Muscle layer of duodenum (tissue), 2 donors: ENCODE data around the gene SCUBE2.

Experiments
- H3K27ac ChIP-seq: one replicate; pipeline ENCODE4 v1.7.0; 2013; ENCODE audit warnings: mild to moderate bottlenecking, low read length
- H3K27me3 ChIP-seq: one replicate; pipeline ENCODE4 v1.7.0; 2013; ENCODE audit warnings: low read depth, mild to moderate bottlenecking, control low read depth, low read length
- H3K36me3 ChIP-seq, 2 donors: one replicate each; pipeline ENCODE4 v1.7.0; 2013; ENCODE audit warnings: low read length in 2 of 2, control low read depth in 1 of 2, mild to moderate bottlenecking in 1 of 2; ENCODE audit not compliant: insufficient read depth in 2 of 2, control insufficient read depth in 1 of 2
- H3K4me1 ChIP-seq, 2 donors: one replicate each; pipeline ENCODE4 v1.7.0; 2013; ENCODE audit warnings: low read length in 2 of 2, mild to moderate bottlenecking in 2 of 2, control low read depth in 1 of 2, moderate library complexity in 1 of 2; ENCODE audit not compliant: insufficient read depth in 2 of 2, control insufficient read depth in 1 of 2
- H3K4me3 ChIP-seq, 2 donors: one replicate each; pipeline ENCODE4 v1.7.0; 2013; ENCODE audit warnings: low read length in 2 of 2, low read depth in 1 of 2, mild to moderate bottlenecking in 1 of 2
- H3K9me3 ChIP-seq, 2 donors: one replicate each; pipeline ENCODE4 v1.7.0; 2013; ENCODE audit warnings: low read length in 2 of 2, control low read depth in 1 of 2, mild to moderate bottlenecking in 1 of 2; ENCODE audit not compliant: control insufficient read depth in 1 of 2
- donor health status: healthy.

The SCUBE2 gene

DNA sequence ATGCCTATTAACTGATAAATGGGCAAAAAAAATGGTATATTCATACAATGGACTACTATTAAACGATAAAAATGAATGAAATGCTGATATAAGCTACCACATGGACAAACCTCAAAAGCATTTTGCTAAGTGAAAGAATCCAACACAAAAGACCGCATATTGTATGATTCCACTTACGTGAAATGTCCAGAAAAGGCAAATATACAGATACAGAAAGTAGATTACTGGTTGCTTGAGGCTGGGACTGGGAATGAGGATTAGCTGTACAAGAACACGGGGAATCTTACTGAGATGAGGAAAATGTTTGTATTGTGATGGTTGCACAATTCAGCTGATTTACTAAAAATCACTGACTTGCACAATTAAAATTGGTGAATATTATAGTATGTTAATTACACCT lies 8.8 kb downstream of the SCUBE2 start:
- Histone ChIP-seq H3K9me3 (no peaks in the 10 kb centered on the region), H3K4me1 (peaks cover 3 to 11% of the 10 kb centered on the region in 2 donors), H3K27me3 (no peaks in the 10 kb centered on the region), H3K27ac (no peak overlapping the region), H3K36me3 (no peaks in the 10 kb centered on the region), H3K4me3 (no peak overlapping the region)

DNA sequence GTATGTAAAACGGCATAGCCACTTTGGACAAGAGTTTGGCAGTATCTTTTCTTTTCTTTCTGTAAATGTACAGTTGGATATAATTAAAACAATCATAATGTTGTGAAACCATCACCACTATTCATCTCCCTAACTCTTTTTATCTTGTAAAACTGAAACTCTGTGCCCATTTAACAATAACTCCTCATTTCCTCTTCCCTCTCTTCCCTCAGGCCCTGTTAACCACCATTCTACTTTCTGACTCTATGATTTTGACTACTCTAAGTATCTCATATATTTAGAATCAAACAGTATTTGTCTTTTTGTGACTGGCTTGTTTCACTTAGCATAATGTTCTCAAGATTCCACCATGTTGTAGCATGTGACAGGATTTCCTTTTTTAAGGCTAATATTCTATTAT lies 10.2 kb downstream of the SCUBE2 start:
- H3K36me3 ChIP-seq: no peaks in the 10 kb centered on the region
- H3K4me1 ChIP-seq: peaks cover 3 to 24% of the 10 kb centered on the region in 2 donors
- H3K9me3 ChIP-seq: no peaks in the 10 kb centered on the region
- H3K27ac ChIP-seq: no peak overlapping the region
- no peak overlapping the region for H3K4me3 ChIP-seq
- no peaks in the 10 kb centered on the region for H3K27me3 ChIP-seq

DNA sequence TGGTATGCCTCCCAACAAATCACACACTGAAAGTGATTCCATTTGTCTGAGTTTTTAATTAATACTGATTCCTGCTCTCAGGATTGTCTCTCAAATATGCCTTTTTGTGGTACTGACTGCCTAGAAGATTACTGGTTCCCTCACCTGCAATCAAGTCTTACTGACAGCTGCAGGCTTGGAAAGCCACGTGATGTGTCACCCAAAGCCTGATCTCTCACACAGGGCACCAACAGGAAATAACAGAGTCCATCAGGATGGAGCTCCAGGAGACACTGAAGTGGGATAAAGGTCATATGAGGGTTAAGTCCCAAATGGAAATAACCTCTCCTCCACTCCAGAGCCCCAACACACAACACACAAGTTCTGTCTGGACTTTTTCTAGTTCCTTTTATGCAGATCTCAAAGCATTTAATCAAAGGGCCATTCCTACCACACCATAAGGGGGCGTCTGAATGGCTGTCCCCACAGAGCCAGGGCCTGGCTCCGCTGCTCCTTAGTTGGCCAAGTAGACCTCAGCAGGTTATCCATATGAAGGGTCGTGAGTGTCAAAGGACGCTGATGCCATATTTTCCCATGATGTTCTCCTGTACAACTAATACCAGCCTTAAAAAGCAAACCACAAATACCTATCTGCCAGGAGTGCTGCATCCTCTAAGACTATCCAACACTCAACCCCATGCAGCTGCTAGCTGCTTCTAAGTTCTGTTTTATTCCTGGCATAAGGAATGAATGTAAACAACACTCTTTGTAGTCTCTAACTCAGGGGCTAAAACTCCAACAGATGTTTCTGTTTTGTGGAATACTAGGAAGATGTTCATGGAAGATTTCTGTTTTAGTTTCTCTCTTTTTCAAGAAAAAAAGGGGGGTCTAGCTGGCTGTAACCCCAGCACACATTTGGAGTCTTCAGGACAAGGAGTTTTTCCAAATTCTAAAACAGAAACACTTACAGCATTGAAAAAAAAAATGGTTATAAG lies 13.0 kb downstream of the SCUBE2 start:
- H3K27me3 ChIP-seq: no peaks in the 10 kb centered on the region

DNA sequence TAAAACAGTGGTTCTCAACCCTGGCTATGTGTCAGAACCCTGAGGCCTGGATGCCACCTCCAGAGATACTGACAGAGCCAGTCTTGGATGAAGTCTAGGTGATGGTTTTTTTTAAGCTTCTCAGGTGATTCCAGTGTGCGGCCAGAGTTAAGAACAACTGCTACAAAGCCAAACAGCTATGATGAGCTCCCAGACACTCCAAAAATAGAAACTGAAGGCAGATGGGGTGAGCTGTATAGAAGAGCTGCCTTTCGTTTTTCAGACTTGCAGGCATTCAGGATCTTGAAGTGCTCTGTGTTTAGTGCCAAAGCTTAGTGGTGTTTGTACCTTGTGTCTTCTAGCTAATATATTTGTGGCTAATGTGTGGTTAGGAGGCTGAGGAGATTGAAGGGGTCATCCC lies 14.2 kb downstream of the SCUBE2 start:
- Histone ChIP-seq H3K4me3 (no peak overlapping the region), H3K27ac (no peak overlapping the region), H3K4me1 (peaks cover 3 to 33% of the 10 kb centered on the region in 2 donors), H3K27me3 (no peaks in the 10 kb centered on the region), H3K36me3 (no peaks in the 10 kb centered on the region), H3K9me3 (no peaks in the 10 kb centered on the region)

More for the DNA sequence above, 13.0 kb downstream of the SCUBE2 start:
- Histone ChIP-seq H3K4me3 (no peak overlapping the region), H3K27ac (no peak overlapping the region), H3K9me3 (no peaks in the 10 kb centered on the region), H3K36me3 (no peaks in the 10 kb centered on the region), H3K4me1 (peaks cover 3 to 33% of the 10 kb centered on the region in 2 donors)

DNA sequence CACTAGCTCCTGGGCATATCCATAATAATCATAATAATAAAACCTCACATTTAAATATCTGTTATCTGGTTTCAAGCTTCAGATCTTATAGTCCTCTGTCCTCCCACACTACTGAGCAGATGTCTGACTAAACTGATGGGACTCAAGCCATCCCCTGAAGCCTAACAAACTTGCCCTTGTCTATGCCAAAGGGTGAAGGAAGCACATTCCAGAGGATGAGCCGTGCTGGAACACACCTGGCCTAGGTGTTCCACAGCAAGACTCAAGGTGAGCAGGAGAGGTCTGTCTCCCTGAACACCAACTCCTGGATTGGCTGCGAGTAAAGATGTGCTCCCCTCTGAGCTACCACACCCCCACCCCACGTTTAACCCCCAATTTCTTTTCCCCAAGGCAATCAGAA lies 14.7 kb downstream of the SCUBE2 start:
- Histone ChIP-seq H3K27me3 (no peaks in the 10 kb centered on the region), H3K27ac (no peak overlapping the region), H3K4me1 (peaks cover 3 to 33% of the 10 kb centered on the region in 2 donors), H3K36me3 (no peaks in the 10 kb centered on the region), H3K4me3 (no peak overlapping the region), H3K9me3 (no peaks in the 10 kb centered on the region)

DNA sequence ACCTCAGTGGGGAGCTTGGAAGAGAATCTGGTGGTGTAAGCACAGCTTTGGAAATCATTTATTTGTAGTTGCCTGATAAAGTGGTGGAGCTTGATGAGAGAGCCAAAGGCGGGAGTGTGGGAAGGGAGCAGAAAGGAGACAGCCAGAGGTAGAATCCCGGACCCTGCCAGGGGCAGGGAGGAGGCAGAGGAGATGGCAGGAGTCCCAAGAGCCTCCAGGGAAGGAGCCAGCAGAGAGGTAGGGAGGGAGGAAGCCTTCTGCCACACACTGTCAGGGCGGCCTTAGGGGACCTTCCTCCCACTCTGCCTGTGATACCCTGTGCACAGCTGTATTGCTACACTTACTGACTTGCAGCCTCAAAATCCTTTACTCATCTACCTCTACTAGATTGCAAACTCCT lies 15.4 kb downstream of the SCUBE2 start:
- H3K4me1 ChIP-seq: peaks cover 3 to 33% of the 10 kb centered on the region in 2 donors
- no peaks in the 10 kb centered on the region for H3K27me3 ChIP-seq
- H3K27ac ChIP-seq: no peak overlapping the region
- no peak overlapping the region for H3K4me3 ChIP-seq
- no peaks in the 10 kb centered on the region for H3K9me3 ChIP-seq
- H3K36me3 ChIP-seq: no peaks in the 10 kb centered on the region

DNA sequence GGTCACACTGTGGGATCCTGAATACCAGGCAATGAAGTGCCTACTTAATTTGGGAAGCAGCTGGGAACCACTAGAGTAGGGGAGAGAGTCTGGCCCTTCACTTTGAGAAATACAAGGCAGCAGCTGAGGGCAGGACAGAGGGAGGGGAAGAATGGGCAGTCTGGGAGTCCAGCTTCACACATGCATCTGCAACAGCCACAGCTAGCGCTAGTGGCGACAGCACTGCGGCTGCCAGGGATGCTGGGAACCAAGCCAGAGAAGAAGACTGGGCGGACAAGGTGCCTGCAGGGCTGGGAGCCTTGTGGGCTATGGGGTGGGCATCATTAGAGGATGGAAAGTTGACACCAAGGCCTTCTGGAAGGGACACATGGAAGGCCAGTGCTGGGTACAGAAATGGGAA lies 15.8 kb downstream of the SCUBE2 start:
- no peaks in the 10 kb centered on the region for H3K9me3 ChIP-seq
- no peak overlapping the region for H3K27ac ChIP-seq
- peaks cover 3 to 33% of the 10 kb centered on the region in 2 donors for H3K4me1 ChIP-seq
- no peak overlapping the region for H3K4me3 ChIP-seq
- no peaks in the 10 kb centered on the region for H3K27me3 ChIP-seq
- H3K36me3 ChIP-seq: no peaks in the 10 kb centered on the region

DNA sequence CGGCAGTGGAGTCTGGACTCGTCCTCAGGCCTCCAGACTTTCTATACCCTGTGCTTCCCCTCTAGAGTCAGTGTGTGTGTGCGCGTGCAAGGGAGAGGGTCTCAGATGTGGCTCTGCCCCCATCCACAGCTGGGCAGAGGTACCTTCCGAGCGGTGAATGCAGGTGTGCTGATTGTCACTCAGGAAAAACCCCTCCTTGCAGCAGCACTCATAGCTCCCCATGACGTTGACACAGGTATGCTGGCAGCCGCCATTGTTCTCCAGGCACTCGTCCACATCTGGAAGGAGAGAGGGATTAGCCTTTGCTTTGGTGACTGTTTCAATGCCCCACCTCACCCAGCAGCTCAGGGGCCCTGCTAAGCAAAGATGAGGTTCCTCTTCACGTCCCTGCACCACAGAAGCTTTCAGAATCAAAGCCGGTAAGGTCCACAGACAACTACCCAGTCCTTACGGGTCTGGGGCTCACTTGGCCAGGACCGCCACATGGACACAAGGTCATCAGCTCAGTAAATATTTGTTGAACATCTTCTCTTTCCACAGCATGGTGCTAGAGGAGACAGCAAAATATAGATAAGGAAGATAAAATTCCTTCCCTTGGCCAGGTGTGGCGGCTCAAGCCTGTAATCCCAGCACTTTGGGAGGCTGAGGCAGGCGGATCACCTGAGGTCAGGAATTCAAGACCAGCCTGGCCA lies 16.9 kb downstream of the SCUBE2 start:
- no peaks in the 10 kb centered on the region for H3K9me3 ChIP-seq
- no peak overlapping the region for H3K4me3 ChIP-seq
- H3K27ac ChIP-seq: no peak overlapping the region
- H3K36me3 ChIP-seq: no peaks in the 10 kb centered on the region
- no peaks in the 10 kb centered on the region for H3K27me3 ChIP-seq
- peaks cover 3 to 33% of the 10 kb centered on the region in 2 donors for H3K4me1 ChIP-seq

DNA sequence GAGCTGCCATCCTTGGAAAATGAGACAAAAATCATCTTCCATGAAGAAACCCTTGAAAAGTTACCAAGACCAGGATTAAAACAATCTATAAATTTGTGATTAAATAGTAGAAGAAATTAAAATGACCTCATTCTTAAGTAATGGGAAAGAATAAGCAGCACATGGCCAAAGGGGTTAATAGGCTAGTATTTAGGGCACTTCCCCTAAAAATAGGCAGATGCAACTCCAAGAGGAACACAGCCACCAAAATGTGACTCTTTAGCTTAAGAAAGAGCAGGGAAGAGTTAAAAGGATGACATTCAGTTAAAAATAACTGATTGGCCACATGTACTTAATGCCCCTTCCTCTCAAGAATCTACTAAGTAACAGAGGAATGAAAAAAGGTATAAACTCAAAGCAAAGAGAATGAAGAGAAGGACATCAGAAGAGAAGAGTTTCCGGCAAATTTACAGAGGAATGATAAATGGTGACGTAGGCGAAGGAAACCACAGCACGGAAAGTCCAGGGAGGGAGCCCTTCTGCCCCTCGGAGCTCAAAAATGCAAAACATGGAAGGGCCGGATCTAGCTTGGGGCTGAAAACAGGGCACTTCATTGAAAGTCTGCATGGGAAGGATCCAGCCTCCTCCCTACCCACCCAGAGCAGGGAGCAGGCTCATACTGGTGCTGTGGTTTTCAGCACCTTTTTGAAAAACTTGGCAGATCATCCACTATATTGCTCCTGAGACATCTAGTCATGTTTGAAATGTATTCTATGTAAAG lies 17.8 kb downstream of the SCUBE2 start:
- Histone ChIP-seq H3K4me1 (peaks cover 2 to 32% of the 10 kb centered on the region in 2 donors), H3K4me3 (no peak overlapping the region), H3K9me3 (no peaks in the 10 kb centered on the region), H3K36me3 (peaks cover 0 to 2% of the 10 kb centered on the region in 2 donors), H3K27ac (no peak overlapping the region), H3K27me3 (no peaks in the 10 kb centered on the region)

DNA sequence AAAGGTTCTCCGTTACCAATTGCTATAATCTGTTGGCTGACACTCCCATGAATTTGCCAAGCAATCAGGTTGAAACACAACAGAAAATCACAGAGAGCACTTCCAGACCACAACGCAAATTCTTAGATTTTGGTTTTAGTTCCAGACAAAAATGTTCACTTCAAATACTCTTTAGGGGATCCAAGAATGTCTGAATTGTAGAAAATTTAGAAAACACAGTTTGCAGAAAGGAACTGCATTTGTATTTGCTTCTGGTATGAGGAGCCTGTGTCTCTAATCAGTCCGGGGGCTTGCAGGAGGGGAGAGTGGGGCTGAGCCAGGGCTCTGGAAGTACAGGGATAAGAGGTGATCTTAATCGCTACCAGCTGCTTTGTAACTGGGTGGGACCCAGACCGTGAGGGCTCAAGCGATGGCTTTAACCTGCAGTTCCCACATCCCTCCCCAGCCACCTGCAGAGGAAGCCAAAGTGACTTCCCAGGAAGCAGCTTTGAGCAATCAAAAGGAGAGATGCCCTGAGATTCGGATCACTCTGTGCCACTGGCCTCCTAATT lies 18.7 kb downstream of the SCUBE2 start:
- no peaks in the 10 kb centered on the region for H3K9me3 ChIP-seq
- peaks cover 0 to 23% of the 10 kb centered on the region in 2 donors for H3K4me1 ChIP-seq
- no peak overlapping the region for H3K4me3 ChIP-seq
- H3K27me3 ChIP-seq: no peaks in the 10 kb centered on the region
- peaks cover 0 to 10% of the 10 kb centered on the region in 2 donors for H3K36me3 ChIP-seq
- no peak overlapping the region for H3K27ac ChIP-seq

DNA sequence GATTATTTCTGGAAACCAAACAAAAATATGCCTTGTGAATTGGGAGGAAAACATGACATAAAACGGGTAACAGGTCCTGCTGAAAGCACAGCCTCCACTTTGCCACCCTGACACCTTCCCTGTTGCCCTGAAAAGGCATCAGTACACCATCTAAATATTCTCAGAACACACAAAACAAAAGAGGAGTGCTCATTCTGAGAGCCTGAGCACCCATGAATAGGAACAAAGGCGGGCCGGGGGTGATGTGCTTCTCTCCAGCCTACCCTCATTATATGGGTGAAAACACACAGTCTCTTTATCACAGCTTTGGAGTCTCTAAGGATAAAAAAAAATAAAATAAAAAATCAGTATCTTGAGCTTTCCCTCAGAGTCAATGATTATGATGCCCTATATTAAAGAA lies 19.7 kb downstream of the SCUBE2 start:
- Histone ChIP-seq H3K4me3 (no peak overlapping the region), H3K4me1 (peaks cover 0 to 14% of the 10 kb centered on the region in 2 donors), H3K9me3 (no peaks in the 10 kb centered on the region), H3K27ac (no peak overlapping the region), H3K27me3 (no peaks in the 10 kb centered on the region), H3K36me3 (peaks cover 0 to 10% of the 10 kb centered on the region in 2 donors)
